ENCODE data around the gene EPYC.

GRCh38 chr12:91053951-91054715, 49.4 kb upstream of the EPYC start:
- TF ChIP-seq CTCF (conservative IDR thresholded peaks at IDR 0.05) (no peak), EZH2 (IDR thresholded peaks at IDR 0.05; ENCODE audit: low read depth) (no peak)
